ENCODE measurements around the gene RPL9.
A peak's percentile ranks its signal among the peaks of the same experiment; 100 is the strongest.
"Not testable (repeated sequence)": the region's sequence is repeated elsewhere in the genome, so short reads cannot be mapped to it uniquely, and the experiment has no call there.

RPL9 gene

DNA sequence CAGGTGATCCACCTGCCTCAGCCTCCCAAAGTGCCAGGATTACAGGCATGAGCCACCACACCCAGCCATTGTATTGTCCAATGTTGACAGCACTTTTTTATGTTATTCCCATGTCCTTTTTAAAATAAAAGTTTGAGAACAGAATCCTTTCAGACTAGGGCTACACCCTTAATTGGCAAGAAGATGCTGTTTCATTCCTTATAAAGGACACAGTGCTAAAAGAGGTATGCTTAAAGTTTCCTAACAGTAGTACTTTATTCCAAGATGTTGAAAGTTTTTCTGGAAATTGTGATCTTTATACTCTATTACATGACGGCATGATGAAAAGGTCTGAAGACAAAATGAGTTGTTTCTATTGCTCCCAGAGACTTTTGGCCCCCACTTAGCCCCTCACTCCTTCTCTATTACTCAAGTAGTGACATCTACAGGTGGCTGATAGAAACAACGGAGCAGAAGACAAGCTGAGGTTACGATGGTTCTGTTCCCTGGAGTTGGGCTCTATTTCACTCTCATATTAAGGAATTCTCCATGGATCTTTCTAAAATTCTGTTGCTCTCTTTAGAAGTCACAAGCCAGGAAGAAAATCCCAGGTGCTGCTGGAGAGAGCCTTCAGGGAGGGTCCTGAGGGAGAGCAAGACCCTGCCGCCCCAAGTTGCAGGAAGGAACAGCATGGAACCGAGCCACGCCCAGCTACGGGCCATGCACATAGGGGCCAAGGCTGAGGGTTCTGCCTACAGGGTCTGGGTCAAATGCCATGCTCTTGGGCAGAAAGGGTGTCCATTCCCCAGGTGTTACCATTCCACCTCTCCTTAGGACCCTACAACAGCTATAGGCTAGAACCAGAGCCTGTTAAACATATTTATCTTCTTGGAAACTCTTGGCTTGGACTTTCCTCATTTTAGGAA is 22.8 kb downstream of the RPL9 start:
- TF ChIP-seq, protein P1, sequence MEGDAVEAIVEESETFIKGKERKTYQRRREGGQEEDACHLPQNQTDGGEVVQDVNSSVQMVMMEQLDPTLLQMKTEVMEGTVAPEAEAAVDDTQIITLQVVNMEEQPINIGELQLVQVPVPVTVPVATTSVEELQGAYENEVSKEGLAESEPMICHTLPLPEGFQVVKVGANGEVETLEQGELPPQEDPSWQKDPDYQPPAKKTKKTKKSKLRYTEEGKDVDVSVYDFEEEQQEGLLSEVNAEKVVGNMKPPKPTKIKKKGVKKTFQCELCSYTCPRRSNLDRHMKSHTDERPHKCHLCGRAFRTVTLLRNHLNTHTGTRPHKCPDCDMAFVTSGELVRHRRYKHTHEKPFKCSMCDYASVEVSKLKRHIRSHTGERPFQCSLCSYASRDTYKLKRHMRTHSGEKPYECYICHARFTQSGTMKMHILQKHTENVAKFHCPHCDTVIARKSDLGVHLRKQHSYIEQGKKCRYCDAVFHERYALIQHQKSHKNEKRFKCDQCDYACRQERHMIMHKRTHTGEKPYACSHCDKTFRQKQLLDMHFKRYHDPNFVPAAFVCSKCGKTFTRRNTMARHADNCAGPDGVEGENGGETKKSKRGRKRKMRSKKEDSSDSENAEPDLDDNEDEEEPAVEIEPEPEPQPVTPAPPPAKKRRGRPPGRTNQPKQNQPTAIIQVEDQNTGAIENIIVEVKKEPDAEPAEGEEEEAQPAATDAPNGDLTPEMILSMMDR (conservative IDR thresholded peaks at IDR 0.05; ENCODE audit: low read depth, low read length), result peak; percentile 47
- DNase-seq (ENCODE audit: low read depth), result peak; percentile 22
- no peak overlapping the region for H3K4me3 ChIP-seq (ENCODE audit: low read depth, low read length)

DNA sequence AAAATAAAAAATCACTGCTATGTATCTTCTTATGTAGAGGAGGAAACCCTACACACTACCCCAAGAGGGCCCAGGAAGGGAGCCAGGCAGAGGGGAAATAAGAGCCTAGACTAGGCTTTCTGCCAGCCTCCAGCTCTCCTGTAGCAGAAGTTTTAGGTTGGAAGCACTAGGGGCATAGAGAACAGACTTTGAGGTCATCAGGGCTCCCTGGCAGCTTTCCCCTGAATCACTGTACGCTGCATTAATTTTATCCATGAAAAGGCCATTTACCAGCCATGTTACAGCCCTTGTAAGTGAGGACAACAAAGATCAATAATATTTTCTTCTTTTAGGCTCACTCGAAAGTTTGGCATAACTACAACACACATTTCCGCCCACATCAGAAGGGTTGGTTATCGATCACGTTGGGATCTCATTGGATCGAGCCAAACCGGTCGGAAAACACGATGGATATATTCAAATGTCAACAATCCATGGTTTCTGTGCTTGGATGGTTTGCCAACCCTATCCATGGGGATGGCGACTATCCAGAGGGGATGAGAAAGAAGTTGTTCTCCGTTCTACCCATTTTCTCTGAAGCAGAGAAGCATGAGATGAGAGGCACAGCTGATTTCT is 24.7 kb downstream of the RPL9 start:
- TF ChIP-seq, protein P1 (conservative IDR thresholded peaks at IDR 0.05; ENCODE audit: low read depth, low read length), result no peak
- H3K4me3 ChIP-seq (ENCODE audit: low read depth, low read length), result no peak overlapping the region
- no peak for DNase-seq (ENCODE audit: low read depth)

DNA sequence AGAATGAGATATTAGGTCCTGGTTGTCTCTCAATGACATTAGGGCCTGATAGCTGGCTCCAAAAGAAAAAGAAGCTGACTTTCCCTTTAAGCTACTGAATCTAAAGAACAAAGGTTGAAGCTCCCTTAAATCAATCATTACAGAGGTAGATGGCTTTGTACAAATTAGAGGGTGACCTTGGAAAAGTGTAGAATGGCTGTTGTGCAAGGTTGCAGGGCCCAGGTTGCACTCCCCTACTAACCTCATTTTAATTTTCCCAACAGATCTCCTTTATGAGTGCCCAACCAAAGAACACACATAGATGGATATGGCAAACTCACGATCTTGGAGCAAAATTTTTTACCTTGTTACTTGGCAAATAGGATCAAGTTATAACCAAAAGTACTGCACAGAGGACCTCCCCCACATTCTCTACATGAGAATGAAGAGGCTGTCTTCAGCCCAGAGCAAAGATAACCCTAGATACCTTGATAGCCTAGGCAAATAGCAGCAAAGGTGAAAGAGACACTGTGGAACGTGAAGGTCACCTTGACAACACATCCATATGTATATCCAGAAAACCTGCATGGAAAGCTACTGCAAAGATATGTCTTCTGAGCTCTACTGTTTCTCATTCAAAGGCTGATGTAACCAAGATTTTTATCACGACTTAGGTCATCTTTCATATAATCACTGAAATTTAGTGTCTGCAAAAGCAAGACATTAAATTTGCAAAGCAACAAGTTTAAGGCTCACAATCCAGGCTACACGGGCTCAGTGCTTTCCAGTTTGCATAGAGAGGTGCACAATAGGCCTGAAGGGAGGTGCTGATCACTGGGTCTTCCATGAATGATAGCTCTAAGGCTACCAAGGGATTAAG is 29.0 kb downstream of the RPL9 start:
- DNase-seq (ENCODE audit: low read depth), result no peak
- TF ChIP-seq, protein P1 (conservative IDR thresholded peaks at IDR 0.05; ENCODE audit: low read depth, low read length), result no peak
- no peak overlapping the region for H3K4me3 ChIP-seq (ENCODE audit: low read depth, low read length)

DNA sequence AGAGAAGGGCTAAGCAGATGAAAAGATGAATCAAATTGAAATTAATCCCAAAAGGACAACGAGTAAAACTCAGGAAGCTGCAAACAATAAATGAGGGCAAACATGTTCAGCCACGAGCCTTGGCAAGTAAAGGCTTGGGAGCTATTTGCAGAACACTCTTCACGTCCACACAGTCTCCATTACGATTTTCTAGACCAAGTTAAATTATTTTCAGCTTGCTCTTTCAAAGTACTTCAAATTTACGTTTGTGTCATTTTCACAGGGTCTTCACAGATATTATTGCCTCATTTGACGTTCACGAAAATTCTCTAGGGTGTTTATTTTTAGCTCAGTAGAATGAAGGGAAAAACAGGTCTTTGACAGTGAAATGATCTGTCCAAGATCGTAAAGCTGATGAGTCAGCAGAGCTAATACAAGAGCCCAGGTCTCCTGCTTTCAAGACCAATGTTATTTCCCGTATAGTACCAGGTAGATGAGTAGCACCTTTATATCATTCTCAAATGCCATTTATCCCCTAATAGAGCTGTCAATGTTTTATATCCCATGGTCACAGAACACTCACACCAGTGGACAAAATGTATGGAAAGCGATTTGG is 31.1 kb downstream of the RPL9 start:
- TF ChIP-seq, protein P1 (conservative IDR thresholded peaks at IDR 0.05; ENCODE audit: low read depth, low read length), result no peak
- no peak for DNase-seq (ENCODE audit: low read depth)
- H3K4me3 ChIP-seq (ENCODE audit: low read depth, low read length), result no peak overlapping the region

DNA sequence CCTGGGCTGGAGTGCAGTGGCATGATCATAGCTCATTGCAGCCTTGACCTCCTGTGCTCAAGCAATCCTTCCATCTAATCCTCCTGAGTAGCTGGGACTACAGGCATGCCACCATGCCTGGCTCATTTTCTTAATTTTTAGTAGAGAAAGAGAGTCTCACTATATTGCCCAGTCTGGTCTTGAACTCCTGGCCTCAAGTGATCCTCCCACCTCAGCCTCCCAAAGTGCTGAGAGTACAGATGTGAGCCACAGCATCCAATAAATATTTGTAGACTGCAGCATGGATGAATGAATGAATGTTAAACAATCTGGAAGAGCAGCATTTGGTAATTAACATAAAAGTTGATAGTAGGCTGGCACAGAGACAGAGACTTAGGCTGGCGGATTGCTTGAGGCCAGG is 32.0 kb downstream of the RPL9 start:
- TF ChIP-seq, protein P1 (conservative IDR thresholded peaks at IDR 0.05; ENCODE audit: low read depth, low read length), result no peak
- DNase-seq (ENCODE audit: low read depth), result no peak
- no peak overlapping the region for H3K4me3 ChIP-seq (ENCODE audit: low read depth, low read length)

DNA sequence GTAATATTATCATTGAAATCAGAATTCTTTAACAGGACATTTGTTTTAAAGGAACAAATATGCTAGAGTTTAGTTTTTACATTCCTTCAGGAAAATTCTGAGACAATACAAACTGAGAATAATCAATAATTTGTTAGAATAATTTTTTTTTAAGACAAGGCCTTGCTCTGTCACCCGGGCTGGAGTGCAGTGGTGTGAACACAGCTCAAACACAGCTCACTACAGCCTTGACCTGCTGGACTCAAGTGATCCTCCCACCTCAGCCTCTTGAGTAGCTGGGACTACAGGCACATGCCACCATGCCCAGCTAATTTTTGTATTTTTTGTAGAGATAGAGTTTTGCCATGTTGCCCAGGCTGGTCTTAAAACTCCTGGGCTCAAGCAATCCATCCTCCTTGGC is 33.4 kb downstream of the RPL9 start:
- DNase-seq (ENCODE audit: low read depth); H3K4me3 ChIP-seq (ENCODE audit: low read depth, low read length): not testable (repeated sequence)

DNA sequence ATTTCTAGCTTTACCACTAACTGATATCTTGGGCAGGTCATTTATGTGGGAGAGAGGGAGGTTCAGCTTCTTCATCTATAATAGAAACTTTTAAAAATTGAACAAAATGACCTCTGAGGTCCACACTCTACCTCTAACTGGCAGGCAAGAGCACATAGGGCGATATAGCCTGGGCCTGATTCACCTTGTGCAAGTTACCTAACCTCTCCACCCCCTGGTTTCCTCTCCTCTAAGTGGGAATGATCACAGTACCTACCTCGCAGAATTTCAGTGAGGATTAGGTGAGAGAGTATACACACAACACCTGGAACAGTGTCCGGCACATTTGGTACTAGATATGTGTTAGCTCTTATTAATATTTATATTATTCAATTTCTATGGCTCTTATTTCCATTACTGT is 36.5 kb downstream of the RPL9 start:
- DNase-seq (ENCODE audit: low read depth), result no peak
- no peak overlapping the region for H3K4me3 ChIP-seq (ENCODE audit: low read depth, low read length)
- TF ChIP-seq, protein P1 (conservative IDR thresholded peaks at IDR 0.05; ENCODE audit: low read depth, low read length), result no peak
